Measurements from ENCODE around the gene ZSCAN25. TPM values are rescaled to one million over a fixed set of nuclear protein-coding genes. Genes with fewer than 3 reads are reported as not detected.

ZSCAN25 gene
- total and polyA plus RNA-seq, 2 of the 13 experiments (the other 11 are each of a cell fraction or from before 2014, with no cell fraction given) = 12.1 to 16.8 TPM

DNA sequence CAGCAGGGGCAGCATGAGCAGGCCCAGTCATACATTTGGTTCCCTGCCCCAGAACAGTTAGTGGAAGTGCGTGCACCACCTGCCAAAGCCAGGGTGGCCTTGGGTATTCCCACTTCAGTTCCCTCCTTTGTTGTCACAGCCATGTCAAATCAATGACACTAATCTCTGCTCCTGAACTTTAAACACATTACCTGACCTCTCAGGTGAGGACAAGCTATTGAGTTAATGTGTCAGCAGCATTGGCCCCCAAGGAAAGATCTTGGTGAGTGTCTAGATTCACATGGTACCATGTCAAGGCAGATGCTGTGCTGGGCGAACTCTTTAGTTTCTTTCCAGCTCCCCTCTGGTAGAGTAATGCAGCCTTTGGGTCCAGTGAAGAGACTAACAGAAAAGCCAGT, 60.9 kb downstream of the ZSCAN25 start (continued):
- TF ChIP-seq, protein P1, sequence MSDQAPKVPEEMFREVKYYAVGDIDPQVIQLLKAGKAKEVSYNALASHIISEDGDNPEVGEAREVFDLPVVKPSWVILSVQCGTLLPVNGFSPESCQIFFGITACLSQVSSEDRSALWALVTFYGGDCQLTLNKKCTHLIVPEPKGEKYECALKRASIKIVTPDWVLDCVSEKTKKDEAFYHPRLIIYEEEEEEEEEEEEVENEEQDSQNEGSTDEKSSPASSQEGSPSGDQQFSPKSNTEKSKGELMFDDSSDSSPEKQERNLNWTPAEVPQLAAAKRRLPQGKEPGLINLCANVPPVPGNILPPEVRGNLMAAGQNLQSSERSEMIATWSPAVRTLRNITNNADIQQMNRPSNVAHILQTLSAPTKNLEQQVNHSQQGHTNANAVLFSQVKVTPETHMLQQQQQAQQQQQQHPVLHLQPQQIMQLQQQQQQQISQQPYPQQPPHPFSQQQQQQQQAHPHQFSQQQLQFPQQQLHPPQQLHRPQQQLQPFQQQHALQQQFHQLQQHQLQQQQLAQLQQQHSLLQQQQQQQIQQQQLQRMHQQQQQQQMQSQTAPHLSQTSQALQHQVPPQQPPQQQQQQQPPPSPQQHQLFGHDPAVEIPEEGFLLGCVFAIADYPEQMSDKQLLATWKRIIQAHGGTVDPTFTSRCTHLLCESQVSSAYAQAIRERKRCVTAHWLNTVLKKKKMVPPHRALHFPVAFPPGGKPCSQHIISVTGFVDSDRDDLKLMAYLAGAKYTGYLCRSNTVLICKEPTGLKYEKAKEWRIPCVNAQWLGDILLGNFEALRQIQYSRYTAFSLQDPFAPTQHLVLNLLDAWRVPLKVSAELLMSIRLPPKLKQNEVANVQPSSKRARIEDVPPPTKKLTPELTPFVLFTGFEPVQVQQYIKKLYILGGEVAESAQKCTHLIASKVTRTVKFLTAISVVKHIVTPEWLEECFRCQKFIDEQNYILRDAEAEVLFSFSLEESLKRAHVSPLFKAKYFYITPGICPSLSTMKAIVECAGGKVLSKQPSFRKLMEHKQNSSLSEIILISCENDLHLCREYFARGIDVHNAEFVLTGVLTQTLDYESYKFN (CRISPR knock-in tag; conservative IDR thresholded peaks at IDR 0.05) = peak; percentile 94
- peak; percentile 93 for TF ChIP-seq HNF4A (CRISPR knock-in tag; IDR thresholded peaks at IDR 0.05)
- no peak for TF ChIP-seq ZNF550 (CRISPR knock-in tag; IDR thresholded peaks at IDR 0.05; ENCODE audit: borderline replicate concordance)
- no peak for TF ChIP-seq ZNF678 (CRISPR knock-in tag; IDR thresholded peaks at IDR 0.05)
- TF ChIP-seq, protein P2, sequence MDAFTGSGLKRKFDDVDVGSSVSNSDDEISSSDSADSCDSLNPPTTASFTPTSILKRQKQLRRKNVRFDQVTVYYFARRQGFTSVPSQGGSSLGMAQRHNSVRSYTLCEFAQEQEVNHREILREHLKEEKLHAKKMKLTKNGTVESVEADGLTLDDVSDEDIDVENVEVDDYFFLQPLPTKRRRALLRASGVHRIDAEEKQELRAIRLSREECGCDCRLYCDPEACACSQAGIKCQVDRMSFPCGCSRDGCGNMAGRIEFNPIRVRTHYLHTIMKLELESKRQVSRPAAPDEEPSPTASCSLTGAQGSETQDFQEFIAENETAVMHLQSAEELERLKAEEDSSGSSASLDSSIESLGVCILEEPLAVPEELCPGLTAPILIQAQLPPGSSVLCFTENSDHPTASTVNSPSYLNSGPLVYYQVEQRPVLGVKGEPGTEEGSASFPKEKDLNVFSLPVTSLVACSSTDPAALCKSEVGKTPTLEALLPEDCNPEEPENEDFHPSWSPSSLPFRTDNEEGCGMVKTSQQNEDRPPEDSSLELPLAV (CRISPR knock-in tag; conservative IDR thresholded peaks at IDR 0.05; ENCODE audit: low read depth) = no peak
- no peak for TF ChIP-seq HES4 (CRISPR knock-in tag; IDR thresholded peaks at IDR 0.05; ENCODE audit: borderline replicate concordance)
- no peak for TF ChIP-seq ZNF777 (CRISPR knock-in tag; IDR thresholded peaks at IDR 0.05)
- TF ChIP-seq, protein P3, sequence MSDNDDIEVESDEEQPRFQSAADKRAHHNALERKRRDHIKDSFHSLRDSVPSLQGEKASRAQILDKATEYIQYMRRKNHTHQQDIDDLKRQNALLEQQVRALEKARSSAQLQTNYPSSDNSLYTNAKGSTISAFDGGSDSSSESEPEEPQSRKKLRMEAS (IDR thresholded peaks at IDR 0.05) = peak; percentile 90
- peak; percentile 97 for TF ChIP-seq NR2F2 (IDR thresholded peaks at IDR 0.05; ENCODE audit: borderline replicate concordance, low read depth)
- TF ChIP-seq, protein P4, sequence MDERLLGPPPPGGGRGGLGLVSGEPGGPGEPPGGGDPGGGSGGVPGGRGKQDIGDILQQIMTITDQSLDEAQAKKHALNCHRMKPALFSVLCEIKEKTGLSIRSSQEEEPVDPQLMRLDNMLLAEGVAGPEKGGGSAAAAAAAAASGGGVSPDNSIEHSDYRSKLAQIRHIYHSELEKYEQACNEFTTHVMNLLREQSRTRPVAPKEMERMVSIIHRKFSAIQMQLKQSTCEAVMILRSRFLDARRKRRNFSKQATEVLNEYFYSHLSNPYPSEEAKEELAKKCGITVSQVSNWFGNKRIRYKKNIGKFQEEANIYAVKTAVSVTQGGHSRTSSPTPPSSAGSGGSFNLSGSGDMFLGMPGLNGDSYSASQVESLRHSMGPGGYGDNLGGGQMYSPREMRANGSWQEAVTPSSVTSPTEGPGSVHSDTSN (CRISPR knock-in tag; IDR thresholded peaks at IDR 0.05) = peak; percentile 53
- TF ChIP-seq ATM (IDR thresholded peaks at IDR 0.05; ENCODE audit: borderline replicate concordance) = no peak
- no peak for TF ChIP-seq RBM39 (IDR thresholded peaks at IDR 0.05; ENCODE audit: low read depth, low read length, poor library complexity, severe bottlenecking)
- TF ChIP-seq REXO4 (CRISPR knock-in tag; IDR thresholded peaks at IDR 0.05; ENCODE audit: borderline replicate concordance) = no peak
- no peak for TF ChIP-seq ZNF781 (CRISPR knock-in tag; IDR thresholded peaks at IDR 0.05; ENCODE audit: borderline replicate concordance, not compliant biosample characterization)
- no peak for TF ChIP-seq POLR2G (IDR thresholded peaks at IDR 0.05; ENCODE audit: low read depth, low read length)
- TF ChIP-seq, protein P5, sequence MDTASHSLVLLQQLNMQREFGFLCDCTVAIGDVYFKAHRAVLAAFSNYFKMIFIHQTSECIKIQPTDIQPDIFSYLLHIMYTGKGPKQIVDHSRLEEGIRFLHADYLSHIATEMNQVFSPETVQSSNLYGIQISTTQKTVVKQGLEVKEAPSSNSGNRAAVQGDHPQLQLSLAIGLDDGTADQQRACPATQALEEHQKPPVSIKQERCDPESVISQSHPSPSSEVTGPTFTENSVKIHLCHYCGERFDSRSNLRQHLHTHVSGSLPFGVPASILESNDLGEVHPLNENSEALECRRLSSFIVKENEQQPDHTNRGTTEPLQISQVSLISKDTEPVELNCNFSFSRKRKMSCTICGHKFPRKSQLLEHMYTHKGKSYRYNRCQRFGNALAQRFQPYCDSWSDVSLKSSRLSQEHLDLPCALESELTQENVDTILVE (CRISPR knock-in tag; IDR thresholded peaks at IDR 0.05) = peak; percentile 20; the same call in 1 of the 2 replicates
- TF ChIP-seq, protein P6, sequence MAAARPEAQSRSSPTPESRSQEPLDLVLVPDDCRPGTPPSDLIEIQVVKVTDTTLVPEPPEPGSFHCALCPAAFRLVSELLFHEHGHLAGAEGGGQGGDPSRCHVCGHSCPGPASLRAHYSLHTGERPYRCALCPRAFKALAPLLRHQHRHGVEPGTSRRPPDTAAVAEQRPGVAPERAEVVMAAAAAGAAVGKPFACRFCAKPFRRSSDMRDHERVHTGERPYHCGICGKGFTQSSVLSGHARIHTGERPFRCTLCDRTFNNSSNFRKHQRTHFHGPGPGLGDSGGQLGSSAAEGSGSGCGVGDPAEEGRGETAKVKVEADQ (CRISPR knock-in tag; IDR thresholded peaks at IDR 0.05; ENCODE audit: borderline replicate concordance) = peak; percentile 76; the same call in 1 of the 2 replicates
- TF ChIP-seq RFXANK (CRISPR knock-in tag; IDR thresholded peaks at IDR 0.05) = no peak
- TF ChIP-seq ZFYVE20 (CRISPR knock-in tag; IDR thresholded peaks at IDR 0.05; ENCODE audit: borderline replicate concordance, low read depth) = no peak
- TF ChIP-seq ZBTB3 (CRISPR knock-in tag; IDR thresholded peaks at IDR 0.05; ENCODE audit: borderline replicate concordance, low read depth) = no peak
- TF ChIP-seq, protein P7, sequence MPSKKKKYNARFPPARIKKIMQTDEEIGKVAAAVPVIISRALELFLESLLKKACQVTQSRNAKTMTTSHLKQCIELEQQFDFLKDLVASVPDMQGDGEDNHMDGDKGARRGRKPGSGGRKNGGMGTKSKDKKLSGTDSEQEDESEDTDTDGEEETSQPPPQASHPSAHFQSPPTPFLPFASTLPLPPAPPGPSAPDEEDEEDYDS (CRISPR knock-in tag; IDR thresholded peaks at IDR 0.05) = no peak; the same call in 1 of the 2 replicates
- TF ChIP-seq NCOA5 (CRISPR knock-in tag; IDR thresholded peaks at IDR 0.05) = no peak

Data from HepG2 (cell line).